Measurements from ENCODE around the gene IGFBP3. TPM values are rescaled to one million over a fixed set of nuclear protein-coding genes. Genes with fewer than 3 reads are reported as not detected.
A peak's percentile ranks its signal among the peaks of the same experiment; 100 is the strongest.

The IGFBP3 gene
- total and polyA plus RNA-seq, 2 of the 13 experiments (the other 11 are each of a cell fraction or from before 2014, with no cell fraction given), result 57.5 TPM; not detected in 1

DNA sequence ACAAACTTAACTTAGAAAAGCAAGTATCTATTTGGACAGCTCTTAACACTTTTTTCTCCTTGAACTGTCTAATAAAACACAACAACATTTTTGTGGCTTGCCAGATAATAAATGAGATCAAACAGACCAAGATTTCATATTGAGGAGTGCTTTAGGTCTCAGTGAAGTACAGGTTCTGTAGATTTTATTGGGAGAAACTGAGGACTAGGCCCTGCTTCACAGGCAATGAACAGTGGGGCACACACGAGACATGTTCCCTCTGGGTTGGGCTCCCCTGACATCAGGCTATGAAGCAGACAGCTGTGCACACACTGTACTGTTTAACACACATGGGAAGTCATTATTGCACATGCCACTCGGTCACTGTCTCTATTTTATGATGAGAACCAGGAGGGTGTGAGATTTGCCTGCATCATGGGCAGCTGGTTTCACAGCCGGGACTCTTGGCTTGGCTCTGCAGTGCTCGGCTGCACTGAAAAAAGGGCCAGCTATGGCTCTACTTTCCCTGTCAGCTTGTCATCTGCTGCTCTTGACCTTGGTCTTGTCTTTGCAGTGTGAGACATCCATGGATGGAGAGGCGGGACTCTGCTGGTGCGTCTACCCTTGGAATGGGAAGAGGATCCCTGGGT, 28.6 kb downstream of the IGFBP3 start (continued):
- TF ChIP-seq, protein P1, sequence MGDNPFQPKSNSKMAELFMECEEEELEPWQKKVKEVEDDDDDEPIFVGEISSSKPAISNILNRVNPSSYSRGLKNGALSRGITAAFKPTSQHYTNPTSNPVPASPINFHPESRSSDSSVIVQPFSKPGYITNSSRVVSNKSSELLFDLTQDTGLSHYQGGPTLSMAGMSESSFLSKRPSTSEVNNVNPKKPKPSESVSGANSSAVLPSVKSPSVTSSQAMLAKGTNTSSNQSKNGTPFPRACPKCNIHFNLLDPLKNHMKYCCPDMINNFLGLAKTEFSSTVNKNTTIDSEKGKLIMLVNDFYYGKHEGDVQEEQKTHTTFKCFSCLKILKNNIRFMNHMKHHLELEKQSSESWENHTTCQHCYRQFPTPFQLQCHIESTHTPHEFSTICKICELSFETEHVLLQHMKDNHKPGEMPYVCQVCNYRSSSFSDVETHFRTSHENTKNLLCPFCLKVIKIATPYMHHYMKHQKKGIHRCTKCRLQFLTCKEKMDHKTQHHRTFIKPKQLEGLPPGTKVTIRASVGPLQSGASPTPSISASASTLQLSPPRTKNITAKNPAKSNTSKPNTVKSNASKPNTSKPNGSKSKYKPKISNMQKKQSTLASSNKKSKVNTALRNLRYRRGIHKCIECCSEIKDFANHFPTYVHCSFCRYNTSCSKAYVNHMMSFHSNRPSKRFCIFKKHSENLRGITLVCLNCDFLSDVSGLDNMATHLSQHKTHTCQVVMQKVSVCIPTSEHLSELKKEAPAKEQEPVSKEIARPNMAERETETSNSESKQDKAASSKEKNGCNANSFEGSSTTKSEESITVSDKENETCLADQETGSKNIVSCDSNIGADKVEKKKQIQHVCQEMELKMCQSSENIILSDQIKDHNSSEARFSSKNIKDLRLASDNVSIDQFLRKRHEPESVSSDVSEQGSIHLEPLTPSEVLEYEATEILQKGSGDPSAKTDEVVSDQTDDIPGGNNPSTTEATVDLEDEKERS (CRISPR knock-in tag; IDR thresholded peaks at IDR 0.05), result no peak
- TF ChIP-seq FOXC1 (CRISPR knock-in tag; IDR thresholded peaks at IDR 0.05; ENCODE audit: borderline replicate concordance), result no peak
- peak; percentile 95 for TF ChIP-seq POLR2AphosphoS5 (IDR thresholded peaks at IDR 0.05; ENCODE audit: low read depth, low read length)
- TF ChIP-seq ZSCAN31 (CRISPR knock-in tag; IDR thresholded peaks at IDR 0.05; ENCODE audit: low read depth), result no peak; the same call in 1 of the 2 replicates
- TF ChIP-seq, protein P2, sequence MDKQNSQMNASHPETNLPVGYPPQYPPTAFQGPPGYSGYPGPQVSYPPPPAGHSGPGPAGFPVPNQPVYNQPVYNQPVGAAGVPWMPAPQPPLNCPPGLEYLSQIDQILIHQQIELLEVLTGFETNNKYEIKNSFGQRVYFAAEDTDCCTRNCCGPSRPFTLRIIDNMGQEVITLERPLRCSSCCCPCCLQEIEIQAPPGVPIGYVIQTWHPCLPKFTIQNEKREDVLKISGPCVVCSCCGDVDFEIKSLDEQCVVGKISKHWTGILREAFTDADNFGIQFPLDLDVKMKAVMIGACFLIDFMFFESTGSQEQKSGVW (CRISPR knock-in tag; IDR thresholded peaks at IDR 0.05; ENCODE audit: borderline replicate concordance), result no peak
- no peak for TF ChIP-seq MAFF (IDR thresholded peaks at IDR 0.05; ENCODE audit: low read depth, low read length)
- TF ChIP-seq, protein P3, sequence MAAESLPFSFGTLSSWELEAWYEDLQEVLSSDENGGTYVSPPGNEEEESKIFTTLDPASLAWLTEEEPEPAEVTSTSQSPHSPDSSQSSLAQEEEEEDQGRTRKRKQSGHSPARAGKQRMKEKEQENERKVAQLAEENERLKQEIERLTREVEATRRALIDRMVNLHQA (CRISPR knock-in tag; IDR thresholded peaks at IDR 0.05), result no peak
- no peak for TF ChIP-seq ZNF790 (CRISPR knock-in tag; IDR thresholded peaks at IDR 0.05; ENCODE audit: borderline replicate concordance)
- TF ChIP-seq HCFC1 (IDR thresholded peaks at IDR 0.05; ENCODE audit: low read depth, low read length), result no peak
- TF ChIP-seq KLF13 (CRISPR knock-in tag; IDR thresholded peaks at IDR 0.05), result no peak
- peak; percentile 31; the same call in 1 of the 2 replicates for TF ChIP-seq ZNF230 (CRISPR knock-in tag; IDR thresholded peaks at IDR 0.05)
- TF ChIP-seq, protein P4, sequence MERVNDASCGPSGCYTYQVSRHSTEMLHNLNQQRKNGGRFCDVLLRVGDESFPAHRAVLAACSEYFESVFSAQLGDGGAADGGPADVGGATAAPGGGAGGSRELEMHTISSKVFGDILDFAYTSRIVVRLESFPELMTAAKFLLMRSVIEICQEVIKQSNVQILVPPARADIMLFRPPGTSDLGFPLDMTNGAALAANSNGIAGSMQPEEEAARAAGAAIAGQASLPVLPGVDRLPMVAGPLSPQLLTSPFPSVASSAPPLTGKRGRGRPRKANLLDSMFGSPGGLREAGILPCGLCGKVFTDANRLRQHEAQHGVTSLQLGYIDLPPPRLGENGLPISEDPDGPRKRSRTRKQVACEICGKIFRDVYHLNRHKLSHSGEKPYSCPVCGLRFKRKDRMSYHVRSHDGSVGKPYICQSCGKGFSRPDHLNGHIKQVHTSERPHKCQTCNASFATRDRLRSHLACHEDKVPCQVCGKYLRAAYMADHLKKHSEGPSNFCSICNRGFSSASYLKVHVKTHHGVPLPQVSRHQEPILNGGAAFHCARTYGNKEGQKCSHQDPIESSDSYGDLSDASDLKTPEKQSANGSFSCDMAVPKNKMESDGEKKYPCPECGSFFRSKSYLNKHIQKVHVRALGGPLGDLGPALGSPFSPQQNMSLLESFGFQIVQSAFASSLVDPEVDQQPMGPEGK (CRISPR knock-in tag; IDR thresholded peaks at IDR 0.05), result no peak
- TF ChIP-seq SMYD3 (CRISPR knock-in tag; IDR thresholded peaks at IDR 0.05), result peak; percentile 77; the same call in 1 of the 2 replicates
- TF ChIP-seq NR2F6 (IDR thresholded peaks at IDR 0.05), result no peak
- TF ChIP-seq NR2F6 (CRISPR knock-in tag; IDR thresholded peaks at IDR 0.05), result no peak; the same call in 1 of the 2 replicates
- peak; percentile 94 for TF ChIP-seq ZNF232 (CRISPR knock-in tag; IDR thresholded peaks at IDR 0.05; ENCODE audit: borderline replicate concordance)
- TF ChIP-seq POLR2AphosphoS2 (IDR thresholded peaks at IDR 0.05; ENCODE audit: low read depth, low read length), result peak; percentile 98
- TF ChIP-seq ZNF605 (CRISPR knock-in tag; IDR thresholded peaks at IDR 0.05), result no peak; the same call in 1 of the 2 replicates
- TF ChIP-seq ZNF326 (CRISPR knock-in tag; IDR thresholded peaks at IDR 0.05; ENCODE audit: borderline replicate concordance), result no peak; the same call in 1 of the 2 replicates
- TF ChIP-seq ZSCAN29 (CRISPR knock-in tag; conservative IDR thresholded peaks at IDR 0.05), result no peak
- no peak for TF ChIP-seq ZNF644 (CRISPR knock-in tag; IDR thresholded peaks at IDR 0.05; ENCODE audit: low read depth)
- TF ChIP-seq, protein P5, sequence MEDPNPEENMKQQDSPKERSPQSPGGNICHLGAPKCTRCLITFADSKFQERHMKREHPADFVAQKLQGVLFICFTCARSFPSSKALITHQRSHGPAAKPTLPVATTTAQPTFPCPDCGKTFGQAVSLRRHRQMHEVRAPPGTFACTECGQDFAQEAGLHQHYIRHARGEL (CRISPR knock-in tag; IDR thresholded peaks at IDR 0.05), result 0 out of 2 replicates have a peak, but pooled peaks have one; percentile 26
- TF ChIP-seq ZZZ3 (CRISPR knock-in tag; IDR thresholded peaks at IDR 0.05; ENCODE audit: borderline replicate concordance), result no peak
- peak; percentile 52; the same call in 1 of the 2 replicates for TF ChIP-seq ZBTB3 (CRISPR knock-in tag; IDR thresholded peaks at IDR 0.05; ENCODE audit: borderline replicate concordance, low read depth)

Measured in HepG2 (cell line).